Left lung (tissue), 10 donors: ENCODE data around the gene NOXA1. TPM values are rescaled to one million over a fixed set of nuclear protein-coding genes. Genes with fewer than 3 reads are reported as not detected.
A peak's percentile ranks its signal among the peaks of the same experiment; 100 is the strongest.
"Not testable (repeated sequence)": the region's sequence is repeated elsewhere in the genome, so short reads cannot be mapped to it uniquely, and the experiment has no call there.

Experiments
- ATAC-seq: fragments of 200-7000 bp; cut with Tn5 transposase; one replicate; pipeline ENCODE4 v1.9.1; 2020; ENCODE audit warnings: moderate library complexity
- DNase-seq, 4 donors: peaks; one replicate each; pipeline ENCODE4 v3.0.0-alpha.2; 2013 to 2020
- H3K27ac ChIP-seq, 2 donors: fragments of 200-600 bp; sonication (generic) in 1 of 2; one replicate each; pipeline versions ENCODE4 v1.5.0 to v1.8.0; 2020 to 2021
- H3K27me3 ChIP-seq, 2 donors: fragments of 200-600 bp; sonication (generic) in 1 of 2; one replicate each; pipeline versions ENCODE4 v1.5.0 to v1.8.0; 2020 to 2021
- H3K36me3 ChIP-seq, 2 donors: fragments of 200-600 bp; sonication (generic) in 1 of 2; one replicate each; pipeline versions ENCODE4 v1.5.0 to v1.8.0; 2020 to 2021
- H3K4me1 ChIP-seq, 2 donors: fragments of 200-600 bp; one replicate each; pipeline ENCODE4 v1.8.0; 2021
- H3K4me3 ChIP-seq, 2 donors: fragments of 200-600 bp; sonication (generic) in 1 of 2; one replicate each; pipeline versions ENCODE4 v1.5.0 to v1.8.0; 2020 to 2021; ENCODE audit warnings: mild to moderate bottlenecking in 1 of 2
- H3K9me3 ChIP-seq, 2 donors: fragments of 200-600 bp; sonication (generic) in 1 of 2; one replicate each; pipeline versions ENCODE4 v1.5.0 to v1.8.0; 2020 to 2021
- CTCF ChIP-seq, 2 donors: fragments of 200-600 bp; sonication (generic) in 1 of 2; IDR thresholded peaks; one replicate each; pipeline versions ENCODE4 v1.5.0 to v1.8.0; 2021; ENCODE audit warnings: antibody characterized with exemption in 2 of 2
- intact Hi-C, 2 donors: fragments of 100-400 bp; cut with DNase I; formaldehyde crosslinking; loops; one replicate each; pipeline versions ENCODE4 v1.11.2 to v1.14.2; 2022
- polyA plus RNA-seq, 6 donors: library from polyadenylated mRNA; unstranded; fragments of 120-200 nt; gene quantifications; one replicate each; pipeline ENCODE4 v1.2.1, GENCODE V29; 2013; ENCODE audit not compliant: insufficient read length in 6 of 6
- total RNA-seq, 2 donors: library from RNA; stranded (reverse); fragmentation: NEBNext Ultra II Directional; extraction: Animal tissue kit (Norgen Biotek cat#: 25700); gene quantifications; one replicate each; pipeline ENCODE4 v1.2.1, GENCODE V29; 2021
- donor health status: DM: no; HTN: yes; CAD: no.
- donor health status: DM: no; HTN: no; CAD: no.

The NOXA1 gene
- total and polyA plus RNA-seq, 8 donors = 4.5 to 8.7 (median 6.9) TPM

- Histone ChIP-seq H3K4me3 (no peak overlapping the region), H3K27ac (no peak overlapping the region), H3K36me3 (no peaks in the 10 kb centered on the region), H3K9me3 (no peaks in the 10 kb centered on the region), H3K4me1 (peaks cover 0 to 7% of the 10 kb centered on the region in 2 donors), H3K27me3 (peaks cover 0 to 17% of the 10 kb centered on the region in 2 donors)
- intact Hi-C loops = no loop called here
- ATAC-seq = no peak
- DNase-seq = peak in 2 of 4 donors; percentile 16 to 60
- no peak for TF ChIP-seq CTCF (IDR thresholded peaks at IDR 0.05)
These were observed 42.7 kb downstream of the NOXA1 start for GRCh38 chr9:137465720-137466388.

- H3K9me3 ChIP-seq, H3K4me3 ChIP-seq, H3K27ac ChIP-seq, ATAC-seq, H3K4me1 ChIP-seq, intact Hi-C loops, H3K36me3 ChIP-seq: not testable (repeated sequence)
- peaks cover 0 to 15% of the 10 kb centered on the region in 2 donors for H3K27me3 ChIP-seq
- DNase-seq = peak in 1 of 4 donors; percentile 45
These were observed 43.3 kb downstream of the NOXA1 start for GRCh38 chr9:137466389-137467085.

- no peak for TF ChIP-seq CTCF (IDR thresholded peaks at IDR 0.05)
- no peak for ATAC-seq
These were observed 44.0 kb downstream of the NOXA1 start for GRCh38 chr9:137467161-137467581.

GRCh38 chr9:137467896-137468295, 44.7 kb downstream of the NOXA1 start:
- H3K9me3 ChIP-seq = no peaks in the 10 kb centered on the region
- no peak for TF ChIP-seq CTCF (IDR thresholded peaks at IDR 0.05)
- H3K36me3 ChIP-seq = no peaks in the 10 kb centered on the region
- H3K4me1 ChIP-seq = no peaks in the 10 kb centered on the region
- no peak overlapping the region for H3K27ac ChIP-seq
- no peak overlapping the region for H3K4me3 ChIP-seq
- peaks cover 0 to 1% of the 10 kb centered on the region in 2 donors for H3K27me3 ChIP-seq
- intact Hi-C loops = no loop called here
- DNase-seq (peak in 1 of 4 donors; percentile 53), ATAC-seq (no peak)

More at GRCh38 chr9:137467161-137467581, 44.0 kb downstream of the NOXA1 start:
- no peak overlapping the region for H3K27ac ChIP-seq
- intact Hi-C loops = no loop called here
- H3K9me3 ChIP-seq = no peaks in the 10 kb centered on the region
- H3K36me3 ChIP-seq = no peaks in the 10 kb centered on the region
- DNase-seq = peak in 2 of 4 donors; percentile 20 to 64
- no peak overlapping the region for H3K4me3 ChIP-seq
- no peaks in the 10 kb centered on the region for H3K4me1 ChIP-seq
- H3K27me3 ChIP-seq = peaks cover 0 to 8% of the 10 kb centered on the region in 2 donors

GRCh38 chr9:137470785-137471184, 47.6 kb downstream of the NOXA1 start:
- peaks cover 0 to 17% of the 10 kb centered on the region in 2 donors for H3K9me3 ChIP-seq
- no peaks in the 10 kb centered on the region for H3K27me3 ChIP-seq
- H3K4me3 ChIP-seq = no peak overlapping the region
- no peak for ATAC-seq
- no peaks in the 10 kb centered on the region for H3K4me1 ChIP-seq
- DNase-seq = peak in 1 of 4 donors; percentile 24
- no peaks in the 10 kb centered on the region for H3K36me3 ChIP-seq
- TF ChIP-seq CTCF (IDR thresholded peaks at IDR 0.05) = no peak
- intact Hi-C loops = no loop called here
- H3K27ac ChIP-seq = no peak overlapping the region
